ENCODE measurements around the gene SNX32.
A peak's percentile ranks its signal among the peaks of the same experiment; 100 is the strongest.

The SNX32 gene

DNA sequence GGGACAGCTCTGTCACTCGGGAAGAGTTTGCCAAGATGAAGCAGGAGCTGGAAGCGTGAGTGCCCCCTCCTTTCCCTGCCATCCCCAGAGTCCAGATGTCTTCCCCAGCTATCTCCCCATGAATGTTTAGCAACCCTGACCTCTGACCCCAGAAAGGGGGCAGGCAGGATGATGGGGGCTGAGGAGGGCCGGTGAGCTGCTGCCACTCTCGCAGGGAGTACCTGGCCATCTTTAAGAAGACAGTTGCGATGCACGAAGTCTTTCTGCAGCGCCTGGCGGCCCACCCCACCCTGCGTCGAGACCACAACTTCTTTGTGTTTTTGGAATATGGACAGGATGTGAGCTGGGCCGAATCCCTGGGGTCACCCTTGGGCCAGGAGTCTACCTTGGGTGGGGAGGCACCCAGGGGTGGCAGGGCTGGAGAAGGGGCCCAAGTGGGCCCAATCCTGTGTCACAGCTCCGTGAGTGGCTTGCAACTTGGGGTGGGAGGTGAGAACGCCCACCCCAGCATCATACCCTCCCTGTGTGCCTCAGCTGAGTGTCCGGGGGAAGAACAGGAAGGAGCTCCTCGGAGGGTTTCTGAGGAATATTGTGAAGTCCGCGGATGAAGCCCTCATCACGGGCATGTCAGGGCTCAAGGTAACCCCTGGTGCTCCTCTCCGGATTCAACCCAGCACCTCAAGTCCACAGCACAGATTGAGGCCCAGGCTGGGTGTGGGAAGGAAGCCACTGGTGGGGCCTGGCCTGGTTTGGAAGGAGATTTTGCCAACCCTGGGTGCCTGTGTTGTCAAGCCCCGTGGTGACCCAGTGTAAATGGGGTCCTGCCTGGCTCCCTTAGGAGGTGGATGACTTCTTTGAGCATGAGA lies 16.7 kb downstream of the SNX32 start:
- DNase-seq (ENCODE audit: insufficient read length, low spot score) (no peak), FAIRE-seq (no peak)
- TF ChIP-seq CTCF (IDR thresholded peaks at IDR 0.05; ENCODE audit: insufficient read depth, missing control alignments) = no peak

DNA sequence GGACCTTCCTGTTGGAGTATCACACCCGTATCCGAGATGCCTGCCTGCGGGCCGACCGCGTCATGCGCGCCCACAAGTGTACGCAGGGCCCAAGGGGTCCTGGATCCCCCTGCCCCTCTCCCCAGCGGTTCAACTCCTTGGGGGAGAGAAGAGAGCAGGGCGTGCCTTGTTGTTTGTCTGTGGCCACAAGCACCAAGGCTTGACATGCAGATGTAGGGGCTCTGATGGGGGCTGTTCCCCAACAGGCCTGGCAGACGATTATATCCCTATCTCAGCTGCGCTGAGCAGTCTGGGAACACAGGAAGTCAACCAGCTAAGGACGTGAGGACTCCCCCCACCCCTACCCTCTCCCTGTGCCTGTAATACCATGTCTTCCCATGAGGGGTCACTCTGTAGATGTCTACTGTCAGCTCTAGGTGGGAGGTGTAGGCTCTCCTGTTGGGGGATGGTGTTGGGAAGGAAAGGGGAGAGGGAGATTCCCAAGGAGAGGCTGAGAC lies 17.4 kb downstream of the SNX32 start:
- DNase-seq (ENCODE audit: insufficient read length, low spot score) (no peak), FAIRE-seq (no peak)
- TF ChIP-seq CTCF (IDR thresholded peaks at IDR 0.05; ENCODE audit: insufficient read depth, missing control alignments) = peak; percentile 31

- FAIRE-seq (no peak), DNase-seq (ENCODE audit: insufficient read length, low spot score) (no peak)
- no peak for TF ChIP-seq CTCF (IDR thresholded peaks at IDR 0.05; ENCODE audit: insufficient read depth, missing control alignments)
Observed at GRCh38 chr11:65851811-65852507, 18.2 kb downstream of the SNX32 start.

GRCh38 chr11:65852508-65853245 lies 18.9 kb downstream of the SNX32 start:
- DNase-seq (ENCODE audit: insufficient read length, low spot score) (no peak), FAIRE-seq (no peak)
- TF ChIP-seq CTCF (IDR thresholded peaks at IDR 0.05; ENCODE audit: insufficient read depth, missing control alignments) = no peak

GRCh38 chr11:65853246-65853979 lies 19.6 kb downstream of the SNX32 start:
- no peak for FAIRE-seq
- TF ChIP-seq CTCF (IDR thresholded peaks at IDR 0.05; ENCODE audit: insufficient read depth, missing control alignments) = no peak
- no peak for DNase-seq (ENCODE audit: insufficient read length, low spot score)

GRCh38 chr11:65854161-65854592 lies 20.4 kb downstream of the SNX32 start:
- no peak for TF ChIP-seq CTCF (IDR thresholded peaks at IDR 0.05; ENCODE audit: insufficient read depth, missing control alignments)
- no peak for DNase-seq (ENCODE audit: insufficient read length, low spot score)
- no peak for FAIRE-seq

Data from D721Med (cell line).